ENCODE data around the gene CACNA1E.

Gene CACNA1E

GRCh38 chr1:181801617-181802016 is 318.3 kb downstream of the CACNA1E start:
- ChIA-PET POLR2A (ENCODE audit: low non-redundant PET) (no interaction called here), CTCF (no interaction called here)
- TF ChIP-seq CTCF (conservative IDR thresholded peaks at IDR 0.05; ENCODE audit: low read depth), result no peak
- H3K27ac ChIP-seq, result no peak overlapping the region
- DNase-seq (ENCODE audit: low spot score), result no peak

DNA sequence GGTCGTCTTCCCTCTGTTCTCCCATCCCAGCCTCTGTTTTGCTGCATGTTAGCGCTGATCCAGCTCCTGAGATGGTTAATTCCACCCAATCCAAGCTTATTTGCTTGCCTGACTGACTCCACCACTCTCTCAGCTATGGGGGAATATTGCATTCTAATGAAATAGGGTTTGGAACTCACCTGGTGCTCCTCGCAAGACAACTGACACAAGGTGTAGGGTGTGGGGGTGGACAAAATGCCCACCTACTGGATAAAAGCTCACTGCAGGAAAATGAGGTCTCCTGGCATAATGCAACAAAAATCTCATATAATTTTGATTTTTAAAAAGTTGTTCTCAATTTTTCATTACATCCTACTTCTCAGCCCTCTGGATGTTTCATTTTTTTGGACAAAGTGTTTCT is 319.1 kb downstream of the CACNA1E start:
- POLR2A ChIA-PET (ENCODE audit: low non-redundant PET), result no interaction called here
- CTCF ChIA-PET, result interaction anchor here (0.6 kb wide), 1 partner anchor 365 kb away, joined by 5 read pairs; no protein-coding TSS in a partner anchor

DNA sequence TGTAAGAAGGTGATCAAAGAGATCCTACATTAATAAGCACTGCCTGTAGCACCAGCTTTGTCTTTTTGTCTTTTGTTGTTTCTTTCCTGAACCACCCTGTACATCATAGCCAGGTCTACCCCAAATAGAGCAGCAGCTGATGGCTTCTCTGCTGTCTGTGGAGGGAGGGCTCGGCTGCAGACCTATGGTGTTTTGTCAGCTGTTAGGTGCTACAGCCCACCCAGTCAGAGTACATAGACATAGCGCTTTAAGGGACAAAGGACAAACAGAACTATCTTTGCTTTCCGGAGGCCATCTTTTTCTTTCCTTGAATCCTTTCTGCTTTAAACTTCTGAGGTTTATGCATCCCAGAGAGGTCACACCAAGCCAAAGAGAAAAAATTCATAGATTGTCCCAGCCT is 320.1 kb downstream of the CACNA1E start:
- ChIA-PET POLR2A (ENCODE audit: low non-redundant PET) (no interaction called here), CTCF (no interaction called here)
- no peak overlapping the region for H3K27ac ChIP-seq
- DNase-seq (ENCODE audit: low spot score), result no peak
- TF ChIP-seq CTCF (conservative IDR thresholded peaks at IDR 0.05; ENCODE audit: low read depth), result no peak

More for the DNA sequence above, 319.1 kb downstream of the CACNA1E start:
- no peak for TF ChIP-seq CTCF (conservative IDR thresholded peaks at IDR 0.05; ENCODE audit: low read depth)
- no peak overlapping the region for H3K27ac ChIP-seq
- DNase-seq (ENCODE audit: low spot score), result no peak

DNA sequence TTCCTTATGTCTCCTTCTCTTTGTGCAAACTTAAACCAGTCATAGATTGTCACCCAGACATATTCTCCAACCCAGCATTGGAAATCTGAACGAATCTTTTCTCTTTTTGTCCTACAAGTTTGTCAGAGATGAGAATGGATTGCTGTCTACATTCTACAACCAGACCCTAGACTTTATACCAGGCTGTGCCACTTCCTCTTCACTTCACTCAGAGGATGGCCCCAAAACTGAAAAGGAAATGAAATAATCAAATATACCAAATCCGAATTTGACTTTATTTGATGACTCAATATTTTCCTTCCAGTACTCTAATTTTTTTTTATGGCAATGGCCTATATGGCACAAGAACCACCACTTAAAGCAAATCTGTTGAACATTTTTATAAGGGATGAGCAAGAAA is 321.7 kb downstream of the CACNA1E start:
- CTCF ChIA-PET, result no interaction called here
- POLR2A ChIA-PET (ENCODE audit: low non-redundant PET), result no interaction called here
- TF ChIP-seq CTCF (conservative IDR thresholded peaks at IDR 0.05; ENCODE audit: low read depth), result no peak
- H3K27ac ChIP-seq, result no peak overlapping the region
- no peak for DNase-seq (ENCODE audit: low spot score)

DNA sequence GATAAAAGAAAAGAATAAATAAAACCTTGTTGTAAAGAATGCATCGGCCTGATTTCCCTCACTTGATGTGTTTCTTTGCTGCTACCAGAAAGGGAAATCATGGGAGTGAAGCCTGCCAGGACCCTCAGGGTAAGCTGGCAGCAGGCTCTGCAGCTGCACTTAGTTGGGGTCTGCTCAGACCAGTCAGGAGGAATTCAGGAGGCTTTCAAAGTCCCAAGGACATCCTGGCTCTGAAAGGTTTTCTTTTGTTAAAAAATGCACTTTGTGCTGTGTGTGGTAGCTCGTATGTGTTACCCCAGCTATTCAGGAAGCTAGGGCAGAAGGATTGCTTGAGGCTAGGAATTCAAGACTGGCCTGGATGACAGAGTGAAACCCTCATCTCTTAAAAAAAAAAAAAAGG is 323.4 kb downstream of the CACNA1E start:
- POLR2A ChIA-PET (ENCODE audit: low non-redundant PET), result no interaction called here
- no peak for DNase-seq (ENCODE audit: low spot score)
- CTCF ChIA-PET, result interaction anchor here (0.6 kb wide), 1 partner anchor 1490 kb away, joined by 5 read pairs; no protein-coding TSS in a partner anchor
- H3K27ac ChIP-seq, result no peak overlapping the region
- no peak for TF ChIP-seq CTCF (conservative IDR thresholded peaks at IDR 0.05; ENCODE audit: low read depth)

- DNase-seq (ENCODE audit: low spot score), result no peak
- H3K27ac ChIP-seq, result no peak overlapping the region
- POLR2A ChIA-PET (ENCODE audit: low non-redundant PET), result no interaction called here
- CTCF ChIA-PET, result no interaction called here
- TF ChIP-seq CTCF (conservative IDR thresholded peaks at IDR 0.05; ENCODE audit: low read depth), result no peak
Observed at GRCh38 chr1:181807251-181807650, 323.9 kb downstream of the CACNA1E start.

GRCh38 chr1:181809991-181810545 is 326.8 kb downstream of the CACNA1E start:
- no peak for DNase-seq (ENCODE audit: low spot score)
- no peak overlapping the region for H3K27ac ChIP-seq
- TF ChIP-seq CTCF (conservative IDR thresholded peaks at IDR 0.05; ENCODE audit: low read depth), result no peak
- ChIA-PET CTCF (no interaction called here), POLR2A (ENCODE audit: low non-redundant PET) (no interaction called here)
